GM21619 (cell line): ENCODE data around the gene SMIM13.
A peak's percentile ranks its signal among the peaks of the same experiment; 100 is the strongest.

Experiments used
- ATAC-seq: cut with Tn5 transposase; IDR thresholded peaks from one replicate; pipeline ENCODE4 v1.9.1; 2021; ENCODE audit not compliant: unreplicated experiment

Gene SMIM13

GRCh38 chr6:11093626-11094410, at the start of gene SMIM13:
TSS of gene SMIM13 (plus strand) at chr6:11093834. CDS start at chr6:11094314, 480 bp downstream.
- peak; percentile 86 for ATAC-seq

- no peak for ATAC-seq
These were observed 49.5 kb upstream of the SMIM13 start, which contains the start of gene ELOVL2 for GRCh38 chr6:11043961-11044711. TSS of gene ELOVL2 (minus strand) at chr6:11044305. CDS start at chr6:11044230, 75 bp downstream.

GRCh38 chr6:11044712-11045167, 48.9 kb upstream of the SMIM13 start:
- ATAC-seq = no peak

- ATAC-seq = no peak
These were observed 42.9 kb upstream of the SMIM13 start for GRCh38 chr6:11050731-11051130.

GRCh38 chr6:11053307-11053706, 40.3 kb upstream of the SMIM13 start:
- ATAC-seq = no peak

- no peak for ATAC-seq
These were observed 38.9 kb upstream of the SMIM13 start for GRCh38 chr6:11054722-11055121.

- ATAC-seq = no peak
These were observed 38.5 kb upstream of the SMIM13 start for GRCh38 chr6:11055127-11055627.

- ATAC-seq = no peak
These were observed 36.8 kb upstream of the SMIM13 start for GRCh38 chr6:11056871-11057270.

GRCh38 chr6:11058406-11058805, 35.2 kb upstream of the SMIM13 start:
- ATAC-seq = no peak

GRCh38 chr6:11062083-11062482, 31.6 kb upstream of the SMIM13 start:
- ATAC-seq = no peak

GRCh38 chr6:11062715-11063114, 30.9 kb upstream of the SMIM13 start:
- ATAC-seq = no peak

- no peak for ATAC-seq
These were observed 28.8 kb upstream of the SMIM13 start for GRCh38 chr6:11064836-11065235.

- ATAC-seq = no peak
These were observed 28.0 kb upstream of the SMIM13 start for GRCh38 chr6:11065436-11066202.

- ATAC-seq = no peak
These were observed 26.9 kb upstream of the SMIM13 start for GRCh38 chr6:11066505-11067347.

GRCh38 chr6:11067348-11067747, 26.3 kb upstream of the SMIM13 start:
- ATAC-seq = no peak

- ATAC-seq = no peak
These were observed 23.9 kb upstream of the SMIM13 start for GRCh38 chr6:11069760-11070159.

GRCh38 chr6:11072101-11072500, 21.5 kb upstream of the SMIM13 start:
- ATAC-seq = no peak

- ATAC-seq = no peak
These were observed 17.1 kb upstream of the SMIM13 start for GRCh38 chr6:11076540-11076939.

GRCh38 chr6:11078266-11078665, 15.4 kb upstream of the SMIM13 start:
- no peak for ATAC-seq

GRCh38 chr6:11080296-11080695, 13.3 kb upstream of the SMIM13 start:
- ATAC-seq = no peak
